Right atrium auricular region (tissue), 2 donors: ENCODE data around the gene STRA6. TPM values are rescaled to one million over a fixed set of nuclear protein-coding genes. Genes with fewer than 3 reads are reported as not detected.
A peak's percentile ranks its signal among the peaks of the same experiment; 100 is the strongest.

ENCODE experiments used
- DNase-seq: peaks from one replicate; pipeline ENCODE4 v3.0.0-alpha.2; 2019; ENCODE audit warnings: low spot score
- H3K27ac ChIP-seq, 2 donors: fragments of 200-600 bp; sonication (generic); 1 replicate in 1 of 2; 2 replicates in 1 of 2; pipeline ENCODE4 v1.5.1; 2016 to 2019
- H3K27me3 ChIP-seq, 2 donors: fragments of 200-600 bp; sonication (generic); one replicate each; pipeline versions ENCODE4 v1.5.1 to v1.6.0; 2017 to 2019
- H3K36me3 ChIP-seq: fragments of 200-600 bp; sonication (generic); one replicate; pipeline ENCODE4 v1.5.1; 2016
- H3K4me1 ChIP-seq, 2 donors: fragments of 200-600 bp; sonication (generic); one replicate each; pipeline versions ENCODE4 v1.5.1 to v1.6.0; 2017 to 2019
- H3K4me3 ChIP-seq, 2 donors: fragments of 200-600 bp; sonication (generic); 1 replicate in 1 of 2; 2 replicates in 1 of 2; pipeline ENCODE4 v1.5.1; 2017 to 2019; ENCODE audit warnings: mild to moderate bottlenecking in 1 of 2, moderate library complexity in 1 of 2
- H3K9me3 ChIP-seq, 2 donors: fragments of 200-600 bp; sonication (generic); one replicate each; pipeline ENCODE4 v1.5.1; 2019
- CTCF ChIP-seq, 2 donors: fragments of 200-600 bp; sonication (generic); IDR thresholded peaks; one replicate each; pipeline ENCODE4 v1.5.1; 2019; ENCODE audit warnings: antibody characterized with exemption in 2 of 2
- total RNA-seq, 2 donors: library from RNA; depleted of rRNA; stranded (reverse); fragments of >200 nt; gene quantifications; one replicate each; pipeline ENCODE4 v1.1.0, GENCODE V29; 2016

The STRA6 gene
- total RNA-seq, 2 donors from 2014 or later: 0.22 to 0.55 TPM

- TF ChIP-seq CTCF (IDR thresholded peaks at IDR 0.05): no peak
- H3K27ac ChIP-seq: peak overlapping the region; percentile 78 to 84
- peaks cover 0 to 76% of the 10 kb centered on the region in 2 donors for H3K4me1 ChIP-seq
- no peak overlapping the region for H3K4me3 ChIP-seq
- peak; percentile 53 for DNase-seq
- no peaks in the 10 kb centered on the region for H3K9me3 ChIP-seq
- H3K36me3 ChIP-seq: no peaks in the 10 kb centered on the region
- no peaks in the 10 kb centered on the region for H3K27me3 ChIP-seq
These were observed 30.5 kb downstream of the STRA6 start for GRCh38 chr15:74171965-74172541.

GRCh38 chr15:74170875-74171578, 31.6 kb downstream of the STRA6 start:
- H3K27ac ChIP-seq: no peak overlapping the region
- DNase-seq: peak; percentile 55
- H3K4me3 ChIP-seq: no peak overlapping the region
- no peaks in the 10 kb centered on the region for H3K27me3 ChIP-seq
- no peaks in the 10 kb centered on the region for H3K36me3 ChIP-seq
- no peaks in the 10 kb centered on the region for H3K9me3 ChIP-seq
- peaks cover 0 to 65% of the 10 kb centered on the region in 2 donors for H3K4me1 ChIP-seq
- no peak for TF ChIP-seq CTCF (IDR thresholded peaks at IDR 0.05)

- Histone ChIP-seq H3K4me1 (peaks cover 0 to 58% of the 10 kb centered on the region in 2 donors), H3K4me3 (no peak overlapping the region), H3K9me3 (no peaks in the 10 kb centered on the region), H3K36me3 (no peaks in the 10 kb centered on the region), H3K27ac (no peak overlapping the region), H3K27me3 (no peaks in the 10 kb centered on the region)
- no peak for TF ChIP-seq CTCF (IDR thresholded peaks at IDR 0.05)
- DNase-seq: peak; percentile 36
These were observed 32.3 kb downstream of the STRA6 start for GRCh38 chr15:74170071-74170844.

GRCh38 chr15:74168711-74169126, 33.9 kb downstream of the STRA6 start:
- Histone ChIP-seq H3K36me3 (no peaks in the 10 kb centered on the region), H3K4me1 (peaks cover 0 to 42% of the 10 kb centered on the region in 2 donors), H3K4me3 (no peak overlapping the region), H3K27ac (peak overlapping the region; percentile 4 to 5), H3K9me3 (no peaks in the 10 kb centered on the region), H3K27me3 (no peaks in the 10 kb centered on the region)
- no peak for TF ChIP-seq CTCF (IDR thresholded peaks at IDR 0.05)
- peak; percentile 57 for DNase-seq

- no peak overlapping the region for H3K4me3 ChIP-seq
- DNase-seq: peak; percentile 54
- no peaks in the 10 kb centered on the region for H3K9me3 ChIP-seq
- peaks cover 0 to 34% of the 10 kb centered on the region in 2 donors for H3K4me1 ChIP-seq
- H3K27ac ChIP-seq: no peak overlapping the region
- H3K36me3 ChIP-seq: no peaks in the 10 kb centered on the region
- no peaks in the 10 kb centered on the region for H3K27me3 ChIP-seq
- TF ChIP-seq CTCF (IDR thresholded peaks at IDR 0.05): no peak
These were observed 34.7 kb downstream of the STRA6 start for GRCh38 chr15:74167891-74168331.
